ENCODE data around the gene DLG2.

DLG2 gene

DNA sequence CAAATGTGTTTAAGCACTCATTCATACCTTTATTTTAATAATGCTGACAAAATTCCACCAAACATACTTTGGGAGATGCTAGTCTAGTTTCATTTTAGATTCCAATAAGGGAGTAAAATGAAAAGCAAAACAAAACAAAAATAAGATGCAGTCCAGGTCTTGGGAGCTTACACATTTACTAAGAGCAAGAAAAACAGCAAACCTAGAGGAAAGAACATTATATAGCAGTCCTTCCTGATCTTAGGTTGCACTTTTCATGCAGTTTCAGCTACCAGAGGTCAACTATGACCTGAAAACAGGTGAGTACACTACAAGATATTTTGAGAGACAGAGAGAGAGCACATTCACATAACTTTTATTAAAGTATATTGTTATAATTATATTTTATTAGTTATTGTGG, 1100.9 kb downstream of the DLG2 start:
- DNase-seq, result no peak

DNA sequence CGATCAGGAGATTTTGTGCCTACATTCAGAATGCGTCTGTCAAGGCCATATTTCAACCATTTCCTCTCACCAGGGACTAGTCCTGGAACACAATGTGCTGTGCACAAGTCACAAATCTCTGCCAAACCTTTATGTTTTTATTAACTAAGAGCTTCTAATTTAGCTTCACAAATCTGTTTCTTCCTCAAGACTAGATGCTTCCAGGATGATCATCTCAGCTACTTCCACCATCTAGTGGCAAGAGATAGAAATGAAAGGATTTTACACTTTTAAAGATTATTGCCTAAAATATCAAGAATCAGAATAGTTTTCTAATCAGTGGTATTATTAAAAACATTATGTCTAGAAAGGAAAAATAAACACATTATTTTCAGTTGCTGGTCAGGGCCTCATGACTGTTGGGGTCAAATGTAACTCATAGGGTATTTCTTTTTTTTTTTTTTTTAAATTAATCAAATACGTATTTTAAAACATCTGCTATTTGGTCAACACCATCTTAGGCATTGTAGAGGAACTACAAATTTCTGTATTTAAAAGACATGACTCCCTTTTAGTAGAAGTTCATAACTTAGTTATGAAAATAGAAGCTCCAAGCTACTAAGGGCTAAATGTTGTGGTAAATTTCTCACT, 1102.6 kb downstream of the DLG2 start:
- DNase-seq, result no peak

DNA sequence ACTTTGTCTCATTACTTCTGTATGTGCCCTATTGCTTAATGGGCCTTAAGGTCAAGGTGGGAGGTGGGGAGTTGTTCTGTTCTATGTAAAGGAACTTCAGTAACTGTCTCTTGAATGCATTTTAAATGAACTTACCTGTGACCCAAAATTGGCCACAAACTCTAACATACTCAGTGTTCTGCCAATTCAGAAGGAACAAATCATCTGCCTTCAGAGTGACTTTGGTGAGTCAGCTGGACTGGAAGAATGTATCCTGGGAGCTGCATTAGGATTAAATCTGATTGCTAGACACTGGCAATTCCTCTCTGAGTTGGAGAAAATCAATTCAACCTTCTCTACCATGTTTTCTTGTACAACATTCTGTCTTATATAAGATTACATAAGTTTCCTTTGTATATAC, 1104.8 kb downstream of the DLG2 start:
- DNase-seq, result no peak

DNA sequence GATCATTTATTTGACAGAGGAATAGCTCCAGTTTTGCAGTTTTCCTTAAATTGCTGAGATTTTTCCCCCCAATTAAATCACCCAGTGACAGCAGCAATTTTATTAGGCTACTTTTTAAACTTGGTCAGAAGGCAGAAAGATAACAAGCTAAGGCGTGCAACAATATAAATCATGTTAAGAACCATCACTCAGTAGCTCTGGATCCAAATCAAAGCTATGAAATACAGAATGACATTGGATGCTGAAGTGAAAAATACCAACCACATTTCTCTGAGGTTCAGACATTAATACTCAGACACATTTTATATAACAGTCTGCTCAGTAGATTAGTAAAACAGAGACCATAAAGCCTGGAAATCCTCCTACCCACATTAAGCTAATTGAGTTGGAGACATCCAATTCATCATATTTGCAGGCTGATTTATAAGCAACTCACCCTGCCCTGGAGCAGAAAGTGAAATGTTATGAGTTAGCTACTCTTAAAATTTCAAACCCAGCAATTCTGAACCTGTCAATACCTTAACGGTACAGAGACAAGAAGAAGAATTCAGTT, 1108.4 kb downstream of the DLG2 start:
- DNase-seq, result no peak

DNA sequence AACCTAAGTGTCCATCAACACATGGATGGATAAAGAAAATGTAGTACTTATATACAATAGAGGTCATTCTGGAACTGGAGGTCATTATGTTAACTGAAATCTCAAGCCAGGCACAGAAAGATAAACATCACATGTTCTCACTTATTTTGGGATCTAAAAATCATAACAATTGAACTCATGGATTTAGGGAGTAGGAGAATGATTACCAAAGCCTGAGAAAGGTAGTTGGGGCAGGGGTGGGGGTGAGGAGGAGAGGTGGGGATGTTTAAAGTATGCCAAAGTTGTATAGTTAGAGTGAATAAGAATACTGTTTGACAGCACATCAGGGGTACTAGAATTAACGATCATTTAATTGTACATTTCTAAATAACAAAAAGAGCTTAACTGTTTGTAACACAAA, 1112.7 kb downstream of the DLG2 start:
- DNase-seq, result no peak

DNA sequence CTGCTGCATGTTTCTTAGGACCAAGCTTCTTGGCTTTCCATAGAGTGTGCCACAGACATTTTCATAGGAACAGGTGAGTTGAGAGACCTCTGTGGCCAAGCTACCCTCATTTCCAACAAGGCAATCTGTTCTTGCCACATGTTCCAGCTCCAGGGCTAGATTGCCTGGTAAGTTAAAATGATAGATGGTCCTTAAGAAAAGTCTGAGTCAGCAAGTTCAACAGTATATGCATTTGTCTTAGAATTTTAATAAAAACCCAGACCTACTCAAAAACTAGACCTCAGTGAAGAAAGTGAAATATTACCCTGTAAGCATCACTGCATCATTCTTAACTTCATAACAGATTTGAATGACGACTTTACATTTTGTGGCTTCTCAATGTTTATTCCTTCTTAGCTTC, 1123.6 kb downstream of the DLG2 start:
- no peak for DNase-seq

DNA sequence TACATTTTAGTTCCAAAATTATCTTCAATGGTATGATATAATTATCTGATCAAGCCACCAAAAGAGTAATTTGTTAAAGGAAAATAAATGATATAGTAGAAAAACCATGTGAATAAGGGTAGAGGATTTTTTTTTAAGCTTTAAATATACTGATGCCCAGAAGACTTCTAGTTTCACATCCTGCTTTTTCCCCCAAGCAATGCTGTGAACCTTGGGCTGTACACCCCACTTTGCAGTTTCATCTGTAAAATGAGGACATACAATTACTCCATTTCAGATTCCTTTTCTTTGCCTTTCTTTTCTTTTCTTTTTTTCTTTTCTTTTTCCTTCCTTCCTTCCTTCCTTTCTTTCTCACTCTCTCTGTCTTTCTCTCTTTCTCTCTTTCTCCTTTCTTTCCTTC, 1125.4 kb downstream of the DLG2 start:
- DNase-seq, result no peak

DNA sequence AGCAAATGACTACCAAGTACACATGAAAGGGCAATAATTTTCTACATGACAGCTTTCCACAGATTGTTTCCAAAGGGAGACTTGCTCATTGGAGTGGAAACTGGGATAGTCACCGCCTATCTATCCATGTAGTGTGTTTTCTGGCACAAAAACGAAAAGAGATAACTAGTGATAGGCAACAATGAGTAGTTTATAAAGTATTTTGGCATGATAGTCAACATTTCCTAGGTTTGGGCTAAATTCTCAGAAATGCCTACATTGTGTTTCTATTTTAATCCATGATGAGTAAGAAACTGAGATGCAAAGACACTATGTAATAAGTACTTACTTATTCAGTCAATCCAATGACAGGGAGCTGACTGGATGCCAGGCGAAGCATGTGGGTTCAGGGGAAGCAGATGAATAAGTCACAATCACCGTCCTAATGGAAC, 1129.1 kb downstream of the DLG2 start:
- DNase-seq, result no peak

DNA sequence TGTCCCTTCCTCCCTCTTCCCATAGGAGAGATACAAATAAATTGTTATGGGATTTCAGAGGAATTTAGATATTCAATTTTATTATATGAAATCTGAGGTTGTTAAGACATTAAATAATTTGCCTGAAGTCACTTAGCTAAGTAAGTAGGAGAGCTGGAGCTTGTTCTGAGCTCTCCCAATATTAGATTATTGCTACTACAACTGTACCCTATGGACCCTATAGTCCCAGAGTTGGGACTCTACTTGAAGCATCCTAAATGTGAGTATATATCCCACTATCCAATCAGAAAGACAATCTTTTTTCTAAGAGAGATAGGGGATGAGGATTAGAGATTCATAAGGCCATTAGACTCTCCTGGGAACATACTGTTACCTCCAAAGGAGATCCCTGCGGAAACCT, 1130.0 kb downstream of the DLG2 start:
- no peak for DNase-seq

DNA sequence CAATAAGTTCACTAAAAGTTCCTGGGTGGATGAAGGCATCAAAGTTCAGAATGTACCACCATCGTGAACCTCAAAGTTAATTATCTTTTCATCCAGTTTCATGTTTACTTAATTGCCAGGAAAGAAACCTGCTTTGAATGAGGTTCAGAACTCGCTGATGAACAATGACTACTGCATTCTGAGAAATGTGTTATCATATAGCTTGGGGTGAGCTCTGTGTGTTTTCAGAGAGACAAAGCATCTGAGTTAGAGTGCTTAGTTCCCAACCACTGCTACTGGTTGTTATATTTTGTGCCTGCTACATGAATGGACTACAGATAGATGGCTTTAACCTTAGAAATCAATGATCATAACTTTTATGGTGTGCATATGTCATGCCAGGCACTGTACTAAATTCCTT, 1131.0 kb downstream of the DLG2 start:
- DNase-seq, result no peak

DNA sequence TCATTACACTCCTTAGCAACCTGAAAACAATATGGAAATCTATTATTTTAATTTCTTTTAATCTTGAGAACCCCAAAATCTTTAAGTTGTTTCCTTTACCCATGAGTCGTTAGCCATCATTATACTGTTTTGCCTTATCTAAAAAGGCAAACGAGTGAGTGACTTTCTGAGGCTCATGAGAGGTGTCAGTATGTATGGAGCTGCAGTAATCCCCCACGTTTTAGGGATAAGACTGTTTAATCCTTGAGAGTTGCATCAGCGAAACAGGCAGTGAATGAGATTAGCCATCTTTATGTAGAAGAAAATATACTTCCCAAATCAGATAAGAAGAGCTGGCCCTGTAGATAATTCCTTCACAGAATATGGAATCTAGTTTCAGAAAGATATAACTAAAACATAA, 1147.0 kb downstream of the DLG2 start:
- DNase-seq, result no peak

DNA sequence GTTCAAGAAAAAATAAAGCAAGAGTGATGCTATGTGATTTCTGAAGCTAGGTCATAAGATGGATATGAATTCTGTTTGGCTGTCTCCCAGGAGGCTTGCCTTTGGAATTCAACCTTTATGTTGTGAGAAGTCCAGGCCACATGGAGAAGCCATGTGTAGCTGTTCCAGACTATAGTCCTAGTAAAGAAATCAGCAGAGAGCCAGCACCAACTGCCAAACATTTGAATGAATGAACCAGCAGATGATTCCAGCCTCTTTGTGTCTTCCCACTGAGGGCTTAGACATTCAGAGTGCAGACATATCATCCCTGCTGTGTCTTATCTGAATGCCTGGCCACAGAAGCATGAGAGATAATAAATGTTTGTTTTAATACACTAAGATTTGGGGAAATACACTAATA, 1150.6 kb downstream of the DLG2 start:
- no peak for DNase-seq

DNA sequence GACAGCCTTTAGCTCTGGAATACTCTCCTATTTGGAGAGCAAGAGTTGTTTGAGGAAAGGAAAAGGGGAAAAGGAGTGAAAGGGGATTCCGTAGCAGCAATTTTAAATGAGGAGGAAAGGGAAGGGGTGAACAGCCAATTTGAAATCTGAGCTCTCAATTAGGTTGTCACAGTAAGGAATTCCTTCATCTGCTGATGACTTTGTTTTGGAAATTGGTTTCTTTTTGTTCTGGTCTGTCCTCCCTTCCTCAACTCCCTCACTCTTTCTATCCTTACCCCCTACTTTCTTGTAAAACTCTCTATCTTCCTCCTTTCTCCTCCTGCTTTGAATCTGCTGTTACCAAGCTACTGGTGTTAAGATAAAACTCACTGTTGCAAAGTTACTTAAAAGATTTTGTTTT, 1155.6 kb downstream of the DLG2 start:
- DNase-seq, result no peak

DNA sequence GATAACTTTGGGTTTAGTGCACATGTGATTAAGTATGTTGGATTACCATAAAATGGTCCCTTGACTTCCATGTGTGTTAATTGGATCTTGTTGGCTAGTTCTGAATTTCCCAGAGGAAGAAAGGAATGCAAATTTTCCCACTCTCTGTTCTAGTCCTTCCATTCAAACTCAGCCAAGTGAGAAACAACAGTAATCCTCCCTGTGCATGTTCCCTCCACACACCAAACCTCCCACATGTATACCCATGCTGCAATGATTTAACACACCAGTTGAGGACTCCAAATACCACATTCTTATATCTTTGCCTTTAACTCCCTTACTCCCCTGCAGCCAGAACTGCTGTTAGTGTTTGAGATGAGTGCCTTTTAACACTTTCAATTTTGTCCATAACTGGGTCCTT, 1158.9 kb downstream of the DLG2 start:
- DNase-seq, result no peak

DNA sequence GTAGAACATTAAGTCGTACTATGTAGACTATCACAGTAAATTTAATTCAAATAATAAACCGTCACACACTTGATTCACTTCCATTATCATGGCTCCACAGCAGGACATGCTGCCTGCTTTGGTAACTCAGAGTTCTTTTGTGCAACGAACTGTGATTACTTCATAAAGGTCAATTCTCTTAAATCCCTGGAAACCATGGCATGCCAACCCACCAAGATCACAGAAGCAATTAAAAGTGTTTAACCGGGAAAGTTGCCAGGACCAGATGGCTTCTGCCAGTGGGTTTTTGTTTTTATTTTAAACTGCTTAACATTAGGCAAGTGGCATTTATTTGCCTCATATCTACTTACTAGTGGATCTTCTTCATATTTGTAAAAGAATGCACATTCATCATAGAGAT, 1162.1 kb downstream of the DLG2 start:
- no peak for DNase-seq

DNA sequence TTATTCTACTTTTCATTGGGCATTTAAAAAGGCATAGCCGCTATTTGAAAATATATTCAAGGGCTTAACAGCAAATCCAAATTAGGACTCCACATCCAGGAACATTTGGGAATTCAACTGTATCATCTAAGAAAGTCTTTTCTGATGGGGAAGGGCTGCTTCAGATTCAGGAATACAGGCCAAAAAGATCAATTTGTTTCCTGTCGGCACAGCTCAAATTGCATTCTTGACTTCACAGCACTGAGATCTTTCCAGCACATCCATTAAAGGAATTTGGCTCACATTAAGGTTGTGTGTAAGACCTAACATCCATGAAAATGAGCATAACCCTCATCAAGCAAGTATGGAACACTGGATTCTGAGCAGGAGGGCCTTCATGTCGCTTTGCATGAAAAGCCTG, 1171.5 kb downstream of the DLG2 start:
- no peak for DNase-seq

DNA sequence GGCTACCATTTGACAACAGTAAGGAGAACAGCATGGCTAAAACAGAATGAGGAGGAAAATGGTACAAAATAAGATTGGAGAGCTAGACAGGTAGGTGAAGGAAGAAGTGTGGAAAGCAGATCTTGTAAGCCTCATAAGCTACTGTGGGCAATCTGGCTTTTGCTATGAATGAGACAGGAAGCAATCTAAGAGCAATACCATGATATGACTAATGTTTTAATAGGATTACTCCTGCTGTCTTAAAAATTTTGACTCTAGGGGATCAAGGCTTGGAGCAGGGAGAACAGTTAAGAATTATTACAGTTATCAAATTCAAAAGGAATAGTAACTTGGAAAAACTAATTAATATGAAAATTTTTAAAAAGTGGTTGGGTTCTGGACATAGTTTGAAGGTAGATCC, 1174.9 kb downstream of the DLG2 start:
- no peak for DNase-seq

DNA sequence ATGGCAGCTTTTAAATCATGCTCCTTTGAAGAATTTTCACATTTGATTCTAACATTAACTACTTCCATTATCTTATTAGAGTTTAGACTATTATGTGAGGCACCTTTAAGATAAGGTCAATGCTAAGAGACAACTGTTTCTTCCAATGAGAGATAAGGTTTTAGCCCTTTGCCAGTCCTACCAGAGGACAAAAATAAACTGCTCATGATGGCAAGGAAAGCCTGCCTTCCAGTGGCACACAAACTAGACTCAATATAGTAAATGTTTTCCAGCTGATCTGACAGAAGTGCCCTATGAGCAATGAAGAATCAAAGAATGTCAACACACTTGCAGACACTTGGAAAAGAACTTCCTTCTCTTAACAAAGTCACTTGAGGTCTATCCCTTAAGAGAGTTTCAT, 1188.6 kb downstream of the DLG2 start:
- no peak for DNase-seq

DNA sequence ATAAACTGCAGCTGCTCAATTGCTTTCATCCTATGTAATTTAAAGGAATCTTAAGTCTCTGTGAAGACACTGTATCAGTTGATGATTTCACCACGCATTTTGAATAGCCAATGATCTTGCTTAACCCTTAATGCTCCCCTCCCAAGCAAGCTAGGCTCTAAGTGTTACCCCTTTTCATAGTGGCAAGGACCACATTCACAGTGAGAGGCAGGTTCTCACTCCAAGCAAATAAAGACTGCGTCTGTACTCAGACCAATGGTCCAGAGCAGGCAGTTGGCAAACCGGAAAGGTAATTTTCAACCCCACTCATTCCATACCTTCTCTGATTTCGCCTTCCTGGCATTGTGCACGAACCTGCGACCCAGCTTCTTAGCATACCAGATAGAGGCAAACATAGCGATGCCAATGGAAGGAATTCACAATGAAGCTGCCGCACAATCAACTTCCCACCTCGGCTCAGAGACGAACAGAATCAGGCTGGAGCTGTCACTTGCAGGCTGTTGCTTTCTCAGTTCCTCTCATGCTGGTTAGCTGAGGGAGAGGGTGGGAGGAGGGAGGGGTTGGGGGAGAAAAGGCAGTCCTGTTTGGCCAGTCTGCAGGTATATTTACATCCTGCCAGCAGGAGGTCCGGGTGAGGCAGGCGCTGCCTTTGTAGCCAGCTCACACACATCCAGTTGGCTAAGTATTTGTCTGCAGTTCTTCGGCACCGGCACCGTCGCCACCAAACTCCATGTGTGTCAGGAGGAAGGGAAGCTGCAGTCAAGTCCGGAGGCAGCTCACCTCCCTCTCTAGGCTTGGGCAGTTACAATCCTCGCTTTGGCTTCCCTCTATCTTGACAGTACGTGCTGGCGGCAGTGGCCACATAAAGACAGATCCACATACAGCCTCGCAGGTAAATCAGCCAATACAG, 1189.8 kb downstream of the DLG2 start:
- no peak for DNase-seq

DNA sequence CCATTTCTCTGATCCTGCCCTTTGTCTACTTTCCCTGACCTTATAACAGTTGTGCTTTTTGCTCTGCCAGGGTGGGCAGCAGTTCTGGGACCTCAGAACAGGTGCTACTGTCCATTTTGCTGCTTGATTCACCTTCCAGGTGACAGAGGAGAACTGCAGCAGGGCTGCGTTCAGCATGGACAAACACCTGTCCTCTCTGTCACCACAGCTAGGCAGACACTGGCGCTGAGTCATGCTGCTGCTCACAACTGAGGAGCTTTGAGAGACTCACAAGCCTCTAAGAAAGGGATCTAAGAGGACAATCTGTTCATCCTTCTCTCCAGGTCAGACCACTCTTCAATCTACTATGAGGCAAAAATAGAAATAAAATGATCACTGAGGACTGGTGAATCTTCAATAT, 1196.5 kb downstream of the DLG2 start:
- DNase-seq, result no peak

DNA sequence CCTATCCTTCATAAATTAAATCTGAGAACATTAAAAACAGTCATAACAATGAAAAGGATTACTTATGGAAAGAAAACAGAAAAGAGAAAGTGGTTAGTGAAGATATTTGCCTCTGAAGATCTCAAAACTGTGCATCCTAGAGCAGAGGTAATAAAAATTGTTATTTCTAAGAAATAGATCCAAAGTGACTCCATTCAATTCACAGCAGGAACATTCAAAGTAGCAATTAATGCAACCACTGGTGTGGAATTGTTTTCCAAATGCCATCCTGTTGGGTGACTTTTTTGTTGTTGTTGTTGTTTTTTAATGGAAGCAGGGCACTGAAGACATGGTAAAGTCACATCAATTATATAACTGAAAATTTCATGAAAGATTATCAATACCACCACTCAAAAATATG, 1201.5 kb downstream of the DLG2 start:
- no peak for DNase-seq

DNA sequence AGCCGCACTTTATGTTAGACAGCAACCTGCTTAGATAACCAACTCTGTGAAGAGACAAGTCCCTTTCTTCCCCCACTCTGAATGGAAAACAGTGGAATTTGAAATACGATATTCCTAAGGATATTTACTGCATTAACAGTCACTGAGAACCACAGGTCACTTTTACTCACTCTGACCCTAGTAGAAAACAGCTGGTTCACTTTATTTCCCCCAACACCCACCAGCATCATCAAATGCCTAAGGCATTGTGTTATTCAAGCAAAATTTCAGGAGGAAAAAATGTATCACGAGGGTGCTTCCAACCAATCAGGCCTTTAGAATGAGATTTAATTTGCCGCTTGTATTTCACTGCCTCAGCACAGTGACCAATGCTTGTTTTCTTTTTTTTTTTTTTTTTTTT, 1206.9 kb downstream of the DLG2 start:
- DNase-seq, result no peak

DNA sequence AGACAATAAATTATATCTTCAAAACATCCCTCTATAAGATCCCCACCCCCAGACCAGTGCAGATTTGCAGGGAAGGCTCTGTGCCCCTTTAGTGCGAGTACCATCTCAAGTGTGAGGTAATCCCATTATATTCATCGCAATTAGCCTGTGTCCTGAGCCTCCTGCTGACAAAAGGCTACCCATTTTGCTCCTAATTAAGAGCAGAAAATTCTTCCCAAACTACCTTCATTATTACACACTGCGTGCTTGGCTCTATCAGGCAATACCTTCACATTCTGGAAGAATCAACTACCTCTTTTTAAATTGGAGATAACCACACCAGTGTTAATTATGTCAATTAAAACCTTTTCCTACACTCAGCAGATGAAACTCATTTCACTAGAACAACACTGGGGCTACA, 1207.5 kb downstream of the DLG2 start:
- DNase-seq, result no peak

DNA sequence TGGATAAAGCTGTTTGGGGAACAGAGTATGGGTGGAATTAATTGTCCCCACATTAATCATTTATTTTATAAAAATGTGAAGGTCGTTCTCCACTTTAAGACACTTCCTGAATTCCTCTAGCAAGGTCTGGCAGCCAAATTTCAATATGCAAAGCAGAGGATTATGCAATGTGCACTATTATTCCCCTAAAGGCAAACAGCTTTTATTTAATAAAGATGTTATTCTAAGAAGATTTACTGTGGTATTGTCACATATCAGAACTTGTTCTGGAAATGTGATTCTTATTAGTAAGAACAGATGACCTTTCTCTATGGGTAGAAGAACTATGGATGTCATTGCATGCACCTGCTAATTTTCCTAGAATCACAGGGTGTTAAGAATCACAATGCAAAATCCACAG, 1212.2 kb downstream of the DLG2 start:
- DNase-seq, result no peak
